Muscle layer of duodenum (tissue), 2 donors: Measurements from ENCODE around the gene UBAC1.
A peak's percentile ranks its signal among the peaks of the same experiment; 100 is the strongest.

Source experiments
- H3K27ac ChIP-seq: one replicate; pipeline ENCODE4 v1.7.0; 2013; ENCODE audit warnings: mild to moderate bottlenecking, low read length
- H3K27me3 ChIP-seq: one replicate; pipeline ENCODE4 v1.7.0; 2013; ENCODE audit warnings: low read depth, mild to moderate bottlenecking, control low read depth, low read length
- H3K36me3 ChIP-seq, 2 donors: one replicate each; pipeline ENCODE4 v1.7.0; 2013; ENCODE audit warnings: low read length in 2 of 2, control low read depth in 1 of 2, mild to moderate bottlenecking in 1 of 2; ENCODE audit not compliant: insufficient read depth in 2 of 2, control insufficient read depth in 1 of 2
- H3K4me1 ChIP-seq, 2 donors: one replicate each; pipeline ENCODE4 v1.7.0; 2013; ENCODE audit warnings: low read length in 2 of 2, mild to moderate bottlenecking in 2 of 2, control low read depth in 1 of 2, moderate library complexity in 1 of 2; ENCODE audit not compliant: insufficient read depth in 2 of 2, control insufficient read depth in 1 of 2
- H3K4me3 ChIP-seq, 2 donors: one replicate each; pipeline ENCODE4 v1.7.0; 2013; ENCODE audit warnings: low read length in 2 of 2, low read depth in 1 of 2, mild to moderate bottlenecking in 1 of 2
- H3K9me3 ChIP-seq, 2 donors: one replicate each; pipeline ENCODE4 v1.7.0; 2013; ENCODE audit warnings: low read length in 2 of 2, control low read depth in 1 of 2, mild to moderate bottlenecking in 1 of 2; ENCODE audit not compliant: control insufficient read depth in 1 of 2
- donor health status: healthy.

UBAC1 gene

DNA sequence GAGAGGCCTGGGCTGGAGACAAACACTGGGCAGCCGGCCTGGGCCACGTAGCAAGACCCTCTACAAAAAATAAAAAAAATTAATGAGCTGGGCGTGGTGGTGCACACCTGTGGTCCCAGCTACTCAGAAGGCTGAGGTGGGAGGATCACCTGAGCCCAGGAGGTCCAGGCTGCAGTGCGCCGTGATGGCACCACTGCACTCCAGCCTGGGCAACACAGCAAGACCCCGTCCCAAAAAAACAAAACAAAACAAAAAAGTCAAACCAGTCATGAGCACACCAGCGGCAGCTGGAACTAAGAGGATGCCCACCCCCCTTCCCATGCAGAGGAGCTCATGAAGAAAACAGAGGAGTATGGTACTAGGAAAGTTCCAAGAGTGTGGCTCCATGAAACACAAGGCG lies 2.2 kb upstream of the UBAC1 start:
- Histone ChIP-seq H3K4me3 (no peak overlapping the region), H3K27ac (no peak overlapping the region), H3K27me3 (no peaks in the 10 kb centered on the region), H3K9me3 (no peaks in the 10 kb centered on the region), H3K36me3 (no peaks in the 10 kb centered on the region), H3K4me1 (peaks cover 11 to 26% of the 10 kb centered on the region in 2 donors)

- H3K4me3 ChIP-seq, result no peak overlapping the region
- no peaks in the 10 kb centered on the region for H3K27me3 ChIP-seq
- H3K27ac ChIP-seq, result no peak overlapping the region
- H3K36me3 ChIP-seq, result no peaks in the 10 kb centered on the region
- peaks cover 10 to 21% of the 10 kb centered on the region in 2 donors for H3K4me1 ChIP-seq
- no peaks in the 10 kb centered on the region for H3K9me3 ChIP-seq
These were observed 1.6 kb upstream of the UBAC1 start for GRCh38 chr9:135962696-135963307.

DNA sequence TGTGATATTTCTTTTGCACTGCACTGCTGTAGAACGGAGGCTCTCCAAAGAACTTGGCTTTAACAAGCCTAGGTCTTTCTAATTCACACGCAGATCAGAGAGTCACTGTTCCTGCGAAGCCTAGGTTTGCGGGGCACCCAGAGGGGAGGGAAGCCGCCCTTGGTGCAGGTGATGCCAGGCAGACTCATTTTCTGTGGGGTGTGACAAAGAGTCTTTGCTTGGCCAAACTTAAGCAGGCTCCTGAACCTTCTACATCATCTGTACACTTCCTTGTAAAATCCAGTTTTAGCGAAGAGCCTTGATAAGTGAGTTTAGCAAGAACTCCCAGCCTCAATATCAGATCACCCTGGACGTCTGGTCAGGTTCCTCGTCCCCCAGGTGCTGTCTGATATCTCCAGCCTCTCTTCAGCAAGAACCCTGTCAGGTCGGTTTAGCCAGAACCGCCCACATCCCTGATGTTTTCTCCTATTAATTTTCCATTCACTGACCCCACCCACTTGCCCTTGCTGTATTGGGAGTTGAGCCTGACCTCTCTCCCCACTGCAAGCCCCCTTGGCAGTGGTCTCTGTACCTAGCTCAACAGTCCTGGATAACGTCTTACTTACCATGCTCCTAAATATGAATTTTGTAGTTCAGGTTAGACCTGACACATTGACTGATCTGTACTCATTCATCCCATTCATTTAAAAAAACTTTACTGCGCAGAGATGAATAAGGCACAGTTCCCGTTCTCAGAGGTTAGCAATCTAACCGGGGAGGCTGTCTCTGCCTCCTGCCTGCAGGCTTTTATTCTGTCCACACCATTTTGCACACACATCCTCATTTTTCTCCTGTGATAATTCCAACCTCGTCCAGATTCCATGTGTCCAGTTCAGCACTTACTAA lies 880 bp upstream of the UBAC1 start:
- Histone ChIP-seq H3K4me1 (peaks cover 10 to 14% of the 10 kb centered on the region in 2 donors), H3K27ac (no peak overlapping the region), H3K27me3 (no peaks in the 10 kb centered on the region), H3K36me3 (no peaks in the 10 kb centered on the region), H3K9me3 (no peaks in the 10 kb centered on the region), H3K4me3 (no peak overlapping the region)

GRCh38 chr9:135960411-135961276 lies 529 bp downstream of the UBAC1 start:
- peak overlapping the region; percentile 76 to 93 for H3K4me3 ChIP-seq
- no peak overlapping the region for H3K27ac ChIP-seq
- H3K36me3 ChIP-seq, result no peaks in the 10 kb centered on the region
- H3K9me3 ChIP-seq, result no peaks in the 10 kb centered on the region
- H3K4me1 ChIP-seq, result peaks cover 10 to 14% of the 10 kb centered on the region in 2 donors
- no peaks in the 10 kb centered on the region for H3K27me3 ChIP-seq

- Histone ChIP-seq H3K36me3 (peaks cover 0 to 3% of the 10 kb centered on the region in 2 donors), H3K9me3 (no peaks in the 10 kb centered on the region), H3K4me1 (peaks cover 10 to 14% of the 10 kb centered on the region in 2 donors), H3K27ac (no peak overlapping the region), H3K4me3 (peak overlapping the region; percentile 76 to 93), H3K27me3 (no peaks in the 10 kb centered on the region)
These were observed 1.4 kb downstream of the UBAC1 start for GRCh38 chr9:135959814-135960213.

- H3K9me3 ChIP-seq, result no peaks in the 10 kb centered on the region
- H3K27me3 ChIP-seq, result no peaks in the 10 kb centered on the region
- no peak overlapping the region for H3K27ac ChIP-seq
- H3K36me3 ChIP-seq, result peaks cover 0 to 14% of the 10 kb centered on the region in 2 donors
- peaks cover 10 to 14% of the 10 kb centered on the region in 2 donors for H3K4me1 ChIP-seq
- no peak overlapping the region for H3K4me3 ChIP-seq
These were observed 2.7 kb downstream of the UBAC1 start for GRCh38 chr9:135958485-135958884.

GRCh38 chr9:135957431-135957830 lies 3.7 kb downstream of the UBAC1 start:
- no peak overlapping the region for H3K27ac ChIP-seq
- H3K36me3 ChIP-seq, result peaks cover 6 to 22% of the 10 kb centered on the region in 2 donors
- no peak overlapping the region for H3K4me3 ChIP-seq
- H3K4me1 ChIP-seq, result peaks cover 10 to 14% of the 10 kb centered on the region in 2 donors
- H3K9me3 ChIP-seq, result no peaks in the 10 kb centered on the region
- H3K27me3 ChIP-seq, result no peaks in the 10 kb centered on the region

DNA sequence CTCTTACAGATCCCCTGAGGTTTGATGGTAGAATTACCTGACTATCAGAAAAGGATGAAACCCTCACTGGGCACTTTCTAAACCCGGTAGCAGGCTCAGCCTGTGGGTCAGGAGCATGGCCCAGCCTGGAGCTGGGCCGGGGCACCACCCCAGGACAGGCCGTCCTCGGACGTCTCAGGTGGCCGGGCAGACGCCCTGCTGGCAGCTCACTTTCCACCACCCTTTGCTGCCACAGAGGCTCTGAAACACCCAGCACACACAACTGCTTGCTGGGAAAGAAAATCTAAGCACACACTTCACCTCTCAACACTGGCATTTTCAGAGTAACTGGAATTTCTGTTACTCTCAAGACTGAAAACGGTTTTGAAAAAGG lies 4.4 kb downstream of the UBAC1 start:
- no peaks in the 10 kb centered on the region for H3K9me3 ChIP-seq
- H3K27me3 ChIP-seq, result no peaks in the 10 kb centered on the region
- no peak overlapping the region for H3K4me3 ChIP-seq
- H3K36me3 ChIP-seq, result peaks cover 11 to 28% of the 10 kb centered on the region in 2 donors
- H3K4me1 ChIP-seq, result peaks cover 10 to 14% of the 10 kb centered on the region in 2 donors
- no peak overlapping the region for H3K27ac ChIP-seq

- Histone ChIP-seq H3K4me1 (peaks cover 10 to 14% of the 10 kb centered on the region in 2 donors), H3K27ac (no peak overlapping the region), H3K4me3 (no peak overlapping the region), H3K9me3 (no peaks in the 10 kb centered on the region), H3K36me3 (peaks cover 11 to 29% of the 10 kb centered on the region in 2 donors), H3K27me3 (no peaks in the 10 kb centered on the region)
These were observed 5.0 kb downstream of the UBAC1 start for GRCh38 chr9:135955934-135956801.

GRCh38 chr9:135952664-135953206 lies 8.4 kb downstream of the UBAC1 start:
- H3K36me3 ChIP-seq, result peaks cover 20 to 46% of the 10 kb centered on the region in 2 donors
- no peaks in the 10 kb centered on the region for H3K9me3 ChIP-seq
- H3K4me3 ChIP-seq, result no peak overlapping the region
- H3K27ac ChIP-seq, result no peak overlapping the region
- no peaks in the 10 kb centered on the region for H3K4me1 ChIP-seq
- no peaks in the 10 kb centered on the region for H3K27me3 ChIP-seq
